Measurements from ENCODE around the gene SYNPO. TPM values are rescaled to one million over a fixed set of nuclear protein-coding genes. Genes with fewer than 3 reads are reported as not detected.

Gene SYNPO
- polyA plus RNA-seq, 1 donor from 2014 or later, result not detected

DNA sequence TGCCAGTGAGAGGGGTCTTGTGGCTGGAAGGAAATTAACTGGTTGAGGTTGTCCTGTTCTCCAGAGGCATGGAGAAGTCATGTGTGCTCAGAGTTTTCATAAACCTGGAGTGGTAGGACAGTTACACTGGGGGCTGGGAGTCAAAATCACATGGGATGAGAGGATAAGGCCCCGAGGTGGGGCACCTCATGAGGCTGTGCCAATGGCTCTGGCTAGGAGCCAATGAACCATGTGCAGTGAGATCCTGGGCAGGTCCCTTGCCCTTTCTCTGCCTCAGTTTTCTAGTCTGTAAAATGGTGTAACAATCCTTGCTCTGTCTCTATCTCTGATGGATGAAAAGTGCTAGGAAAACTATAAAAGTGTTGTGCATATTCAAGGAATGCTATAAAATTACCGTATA lies 7.0 kb upstream of the SYNPO start:
- Histone ChIP-seq H3K27ac (ENCODE audit: low read length) (no peak overlapping the region), H3K36me3 (ENCODE audit: insufficient read depth, low read length) (no peaks in the 10 kb centered on the region), H2AFZ (ENCODE audit: low read depth, low read length) (no peak overlapping the region), H3K9ac (ENCODE audit: low read length) (no peak overlapping the region), H3F3A (ENCODE audit: insufficient read depth, low read length, poor library complexity, severe bottlenecking) (no peaks in the 10 kb centered on the region), H3K27me3 (ENCODE audit: insufficient read depth, low read depth, low read length) (no peaks in the 10 kb centered on the region), H4K20me1 (ENCODE audit: insufficient read depth) (no peaks in the 10 kb centered on the region), H3K9me2 (ENCODE audit: insufficient read depth, low read length) (no peaks in the 10 kb centered on the region), H3K4me2 (ENCODE audit: low read length) (no peak overlapping the region), H3K79me2 (replicated peaks; ENCODE audit: insufficient read depth, low read length) (no peaks in the 10 kb centered on the region), H3K4me3 (ENCODE audit: low read length) (no peak overlapping the region), H3K9me3 (ENCODE audit: low read length) (no peaks in the 10 kb centered on the region)
- TF ChIP-seq TAF1 (IDR thresholded peaks at IDR 0.05; ENCODE audit: low read depth) (no peak), POLR2AphosphoS5 (IDR thresholded peaks at IDR 0.05) (no peak), RAD21 (conservative IDR thresholded peaks at IDR 0.05) (no peak), EP300 (conservative IDR thresholded peaks at IDR 0.05; ENCODE audit: poor library complexity, severe bottlenecking) (no peak), EZH2 (IDR thresholded peaks at IDR 0.05; ENCODE audit: borderline replicate concordance, insufficient read depth, low read length, poor library complexity, severe bottlenecking) (no peak), MXI1 (conservative IDR thresholded peaks at IDR 0.05; ENCODE audit: poor library complexity, severe bottlenecking) (no peak), SMC3 (conservative IDR thresholded peaks at IDR 0.05; ENCODE audit: poor library complexity) (no peak), CTCF (IDR thresholded peaks at IDR 0.05; ENCODE audit: poor library complexity, severe bottlenecking) (no peak)
- TF ChIP-seq, protein P1, sequence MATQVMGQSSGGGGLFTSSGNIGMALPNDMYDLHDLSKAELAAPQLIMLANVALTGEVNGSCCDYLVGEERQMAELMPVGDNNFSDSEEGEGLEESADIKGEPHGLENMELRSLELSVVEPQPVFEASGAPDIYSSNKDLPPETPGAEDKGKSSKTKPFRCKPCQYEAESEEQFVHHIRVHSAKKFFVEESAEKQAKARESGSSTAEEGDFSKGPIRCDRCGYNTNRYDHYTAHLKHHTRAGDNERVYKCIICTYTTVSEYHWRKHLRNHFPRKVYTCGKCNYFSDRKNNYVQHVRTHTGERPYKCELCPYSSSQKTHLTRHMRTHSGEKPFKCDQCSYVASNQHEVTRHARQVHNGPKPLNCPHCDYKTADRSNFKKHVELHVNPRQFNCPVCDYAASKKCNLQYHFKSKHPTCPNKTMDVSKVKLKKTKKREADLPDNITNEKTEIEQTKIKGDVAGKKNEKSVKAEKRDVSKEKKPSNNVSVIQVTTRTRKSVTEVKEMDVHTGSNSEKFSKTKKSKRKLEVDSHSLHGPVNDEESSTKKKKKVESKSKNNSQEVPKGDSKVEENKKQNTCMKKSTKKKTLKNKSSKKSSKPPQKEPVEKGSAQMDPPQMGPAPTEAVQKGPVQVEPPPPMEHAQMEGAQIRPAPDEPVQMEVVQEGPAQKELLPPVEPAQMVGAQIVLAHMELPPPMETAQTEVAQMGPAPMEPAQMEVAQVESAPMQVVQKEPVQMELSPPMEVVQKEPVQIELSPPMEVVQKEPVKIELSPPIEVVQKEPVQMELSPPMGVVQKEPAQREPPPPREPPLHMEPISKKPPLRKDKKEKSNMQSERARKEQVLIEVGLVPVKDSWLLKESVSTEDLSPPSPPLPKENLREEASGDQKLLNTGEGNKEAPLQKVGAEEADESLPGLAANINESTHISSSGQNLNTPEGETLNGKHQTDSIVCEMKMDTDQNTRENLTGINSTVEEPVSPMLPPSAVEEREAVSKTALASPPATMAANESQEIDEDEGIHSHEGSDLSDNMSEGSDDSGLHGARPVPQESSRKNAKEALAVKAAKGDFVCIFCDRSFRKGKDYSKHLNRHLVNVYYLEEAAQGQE (IDR thresholded peaks at IDR 0.05; ENCODE audit: borderline replicate concordance), result no peak

DNA sequence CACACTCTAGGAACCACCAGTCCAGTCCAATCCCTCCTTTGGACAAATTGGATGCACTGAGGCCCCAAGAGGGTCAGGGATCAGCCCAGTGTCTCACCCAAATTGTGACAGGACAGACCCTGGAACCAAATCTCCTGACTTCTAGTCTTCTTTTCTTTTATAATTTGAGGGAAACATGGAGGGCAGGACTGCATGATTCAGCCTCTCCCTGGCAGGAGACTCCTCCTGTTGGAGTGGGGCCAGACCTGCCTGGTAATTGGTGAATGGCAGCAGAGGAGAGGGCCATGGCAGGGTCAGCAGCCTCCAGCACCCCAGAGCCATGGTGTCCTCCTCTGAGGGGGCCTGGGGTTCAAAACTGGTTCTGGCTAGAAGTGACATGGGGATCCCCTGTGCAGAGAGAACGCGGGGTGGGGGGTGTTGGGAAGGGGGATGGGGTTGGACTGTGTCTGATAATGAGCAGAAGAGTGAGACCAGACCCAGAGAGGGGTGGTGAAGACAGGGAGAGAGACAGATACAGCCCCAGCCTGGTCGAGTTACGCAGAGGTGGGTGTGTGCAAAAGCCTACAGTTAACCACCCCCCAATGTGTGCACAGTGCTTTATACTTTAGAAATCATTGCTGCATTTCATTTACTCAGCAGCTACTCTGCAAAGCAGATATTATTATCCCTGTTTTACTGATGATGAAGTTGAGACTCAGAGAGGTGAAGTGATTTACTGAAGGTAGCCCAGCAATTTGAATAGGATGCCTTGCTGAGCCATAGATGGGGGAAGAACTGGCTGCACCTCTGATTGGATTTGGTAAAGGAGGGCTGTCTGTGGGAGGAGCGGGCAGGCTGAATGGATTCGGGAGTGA lies 3.8 kb upstream of the SYNPO start:
- TF ChIP-seq EP300 (conservative IDR thresholded peaks at IDR 0.05; ENCODE audit: poor library complexity, severe bottlenecking), result no peak
- TF ChIP-seq CTCF (IDR thresholded peaks at IDR 0.05; ENCODE audit: poor library complexity, severe bottlenecking), result no peak
- TF ChIP-seq POLR2AphosphoS5 (IDR thresholded peaks at IDR 0.05), result no peak
- TF ChIP-seq MXI1 (conservative IDR thresholded peaks at IDR 0.05; ENCODE audit: poor library complexity, severe bottlenecking), result no peak
- no peak for TF ChIP-seq TAF1 (IDR thresholded peaks at IDR 0.05; ENCODE audit: low read depth)
- TF ChIP-seq, protein P1 (IDR thresholded peaks at IDR 0.05; ENCODE audit: borderline replicate concordance), result no peak
- no peak for TF ChIP-seq EZH2 (IDR thresholded peaks at IDR 0.05; ENCODE audit: borderline replicate concordance, insufficient read depth, low read length, poor library complexity, severe bottlenecking)
- TF ChIP-seq RAD21 (conservative IDR thresholded peaks at IDR 0.05), result no peak
- no peak for TF ChIP-seq SMC3 (conservative IDR thresholded peaks at IDR 0.05; ENCODE audit: poor library complexity)
- no peak overlapping the region for H2AFZ ChIP-seq (ENCODE audit: low read depth, low read length)
- H3K9me3 ChIP-seq (ENCODE audit: low read length), result no peaks in the 10 kb centered on the region
- no peaks in the 10 kb centered on the region for H3K36me3 ChIP-seq (ENCODE audit: insufficient read depth, low read length)
- no peak overlapping the region for H3K9ac ChIP-seq (ENCODE audit: low read length)
- no peaks in the 10 kb centered on the region for H3K9me2 ChIP-seq (ENCODE audit: insufficient read depth, low read length)
- H3K79me2 ChIP-seq (replicated peaks; ENCODE audit: insufficient read depth, low read length), result no peaks in the 10 kb centered on the region
- no peaks in the 10 kb centered on the region for H3K27me3 ChIP-seq (ENCODE audit: insufficient read depth, low read depth, low read length)
- H3K4me2 ChIP-seq (ENCODE audit: low read length), result no peak overlapping the region
- no peak overlapping the region for H3K27ac ChIP-seq (ENCODE audit: low read length)
- H3K4me3 ChIP-seq (ENCODE audit: low read length), result no peak overlapping the region
- no peaks in the 10 kb centered on the region for H3F3A ChIP-seq (ENCODE audit: insufficient read depth, low read length, poor library complexity, severe bottlenecking)
- H4K20me1 ChIP-seq (ENCODE audit: insufficient read depth), result no peaks in the 10 kb centered on the region

Data from neural cell (in vitro differentiated cells).